Karpas-422 (cell line): Measurements from ENCODE around the gene DLD. TPM values are rescaled to one million over a fixed set of nuclear protein-coding genes. Genes with fewer than 3 reads are reported as not detected.
"Not testable (repeated sequence)": the region's sequence is repeated elsewhere in the genome, so short reads cannot be mapped to it uniquely, and the experiment has no call there.

Experiments used
- DNase-seq: peaks from one replicate; pipeline ENCODE4 v3.0.0-alpha.2; 2015
- H2AFZ ChIP-seq: fragments of 200-600 bp; sonication (generic); 2 replicates; pipeline ENCODE4 v1.6.1; 2014; ENCODE audit warnings: antibody characterized with exemption, low read length, mixed read lengths
- H3K27ac ChIP-seq: fragments of 200-600 bp; sonication (generic); 2 replicates; pipeline ENCODE4 v1.5.1; 2014; ENCODE audit warnings: mild to moderate bottlenecking, low read length, moderate library complexity
- H3K27me3 ChIP-seq: fragments of 200-600 bp; sonication (generic); 2 replicates; pipeline ENCODE4 v1.6.1; 2014; ENCODE audit warnings: low read length, mixed read lengths
- H3K36me3 ChIP-seq: fragments of 200-600 bp; sonication (generic); 2 replicates; pipeline ENCODE4 v1.6.1; 2014; ENCODE audit warnings: low read length, mixed read lengths; ENCODE audit not compliant: insufficient read depth
- H3K4me1 ChIP-seq: fragments of 200-600 bp; sonication (generic); 2 replicates; pipeline ENCODE4 v1.6.1; 2014; ENCODE audit warnings: mild to moderate bottlenecking, low read length, mixed read lengths
- H3K4me2 ChIP-seq: fragments of 200-600 bp; sonication (generic); 2 replicates; pipeline ENCODE4 v1.6.1; 2014; ENCODE audit warnings: low read length, low read depth, mild to moderate bottlenecking; ENCODE audit not compliant: poor library complexity, severe bottlenecking
- H3K4me3 ChIP-seq: fragments of 200-600 bp; sonication (generic); 2 replicates; pipeline ENCODE4 v1.5.1; 2014; ENCODE audit warnings: mild to moderate bottlenecking, antibody characterized with exemption, low read length, mixed read lengths
- H3K79me2 ChIP-seq: fragments of 200-600 bp; sonication (generic); 2 replicates; pipeline ENCODE4 v1.6.1; 2014; ENCODE audit warnings: mild to moderate bottlenecking, low read length, mixed read lengths
- H3K9ac ChIP-seq: fragments of 200-600 bp; sonication (generic); 2 replicates; pipeline ENCODE4 v1.6.0; 2014; ENCODE audit warnings: low read length
- H3K9me2 ChIP-seq: fragments of 200-600 bp; sonication (generic), shearing (Covaris generic); replicated peaks from 2 replicates; pipeline ENCODE4 v1.6.0; 2014; ENCODE audit warnings: mild to moderate bottlenecking, low read length, moderate library complexity; ENCODE audit not compliant: insufficient read depth
- H3K9me3 ChIP-seq: fragments of 300-700, 200-600 bp; sonication (generic); 2 replicates; pipeline ENCODE4 v1.6.1; 2014; ENCODE audit warnings: low read length, mixed read lengths
- H4K20me1 ChIP-seq: fragments of 200-600 bp; sonication (generic); 2 replicates; pipeline ENCODE4 v1.6.1; 2014; ENCODE audit warnings: mild to moderate bottlenecking, antibody characterized with exemption, low read length, low read depth; ENCODE audit not compliant: insufficient read depth
- total RNA-seq: library from RNA; depleted of rRNA; stranded (reverse); fragments of >200 nt; shearing (Covaris generic); gene quantifications from 2 replicates; pipeline ENCODE4 v1.2.3, GENCODE V29; 2014; ENCODE audit warnings: low replicate concordance

Gene DLD
- total RNA-seq, 1 experiment from 2014 or later, result 103 TPM

- Histone ChIP-seq H3K9me2 (no peaks in the 10 kb centered on the region), H3K4me3 (no peak overlapping the region), H3K9ac (no peak overlapping the region), H3K9me3 (no peaks in the 10 kb centered on the region), H4K20me1 (no peaks in the 10 kb centered on the region), H3K36me3 (peaks cover 84% of the 10 kb centered on the region), H3K27me3 (no peaks in the 10 kb centered on the region), H3K4me2 (no peak overlapping the region), H3K79me2 (peaks cover 66% of the 10 kb centered on the region), H3K4me1 (peaks cover 9% of the 10 kb centered on the region), H2AFZ (no peak overlapping the region), H3K27ac (no peak overlapping the region)
- no peak for DNase-seq
Measured at GRCh38 chr7:107914831-107915230, 23.8 kb downstream of the DLD start.

GRCh38 chr7:107915541-107915940 is 24.6 kb downstream of the DLD start:
- no peak overlapping the region for H3K27ac ChIP-seq
- no peak overlapping the region for H3K4me3 ChIP-seq
- peaks cover 84% of the 10 kb centered on the region for H3K36me3 ChIP-seq
- no peak overlapping the region for H3K4me2 ChIP-seq
- no peaks in the 10 kb centered on the region for H3K9me2 ChIP-seq
- H3K4me1 ChIP-seq, result peaks cover 9% of the 10 kb centered on the region
- peaks cover 67% of the 10 kb centered on the region for H3K79me2 ChIP-seq
- no peak overlapping the region for H3K9ac ChIP-seq
- H3K27me3 ChIP-seq, result no peaks in the 10 kb centered on the region
- no peak overlapping the region for H2AFZ ChIP-seq
- no peaks in the 10 kb centered on the region for H4K20me1 ChIP-seq
- no peaks in the 10 kb centered on the region for H3K9me3 ChIP-seq
- DNase-seq, result no peak

GRCh38 chr7:107917763-107918651 is 27.0 kb downstream of the DLD start:
- Histone ChIP-seq H3K9ac (no peak overlapping the region), H3K36me3 (peaks cover 74% of the 10 kb centered on the region), H3K9me3 (no peaks in the 10 kb centered on the region), H3K27ac (no peak overlapping the region), H3K4me2 (no peak overlapping the region), H3K79me2 (peaks cover 48% of the 10 kb centered on the region), H3K4me3 (no peak overlapping the region), H3K27me3 (no peaks in the 10 kb centered on the region), H3K9me2 (no peaks in the 10 kb centered on the region), H3K4me1 (peaks cover 11% of the 10 kb centered on the region), H4K20me1 (no peaks in the 10 kb centered on the region), H2AFZ (no peak overlapping the region)
- no peak for DNase-seq

- H3K79me2 ChIP-seq, result peaks cover 47% of the 10 kb centered on the region
- H2AFZ ChIP-seq, result no peak overlapping the region
- no peak overlapping the region for H3K27ac ChIP-seq
- peaks cover 77% of the 10 kb centered on the region for H3K36me3 ChIP-seq
- no peak overlapping the region for H3K4me3 ChIP-seq
- no peaks in the 10 kb centered on the region for H3K9me3 ChIP-seq
- H3K27me3 ChIP-seq, result no peaks in the 10 kb centered on the region
- no peaks in the 10 kb centered on the region for H3K9me2 ChIP-seq
- H4K20me1 ChIP-seq, result no peaks in the 10 kb centered on the region
- H3K4me1 ChIP-seq, result peaks cover 20% of the 10 kb centered on the region
- H3K9ac ChIP-seq, result no peak overlapping the region
- DNase-seq, result no peak
- H3K4me2 ChIP-seq, result no peak overlapping the region
Measured at GRCh38 chr7:107918948-107919347, 28.0 kb downstream of the DLD start.

GRCh38 chr7:107920048-107920772 is 29.2 kb downstream of the DLD start:
- Histone ChIP-seq H3K9me3 (no peaks in the 10 kb centered on the region), H3K36me3 (peaks cover 71% of the 10 kb centered on the region), H4K20me1 (no peaks in the 10 kb centered on the region), H3K27me3 (no peaks in the 10 kb centered on the region), H3K9me2 (no peaks in the 10 kb centered on the region), H3K79me2 (peaks cover 36% of the 10 kb centered on the region), H3K4me2 (no peak overlapping the region), H3K9ac (no peak overlapping the region), H3K4me3 (no peak overlapping the region), H3K4me1 (peaks cover 32% of the 10 kb centered on the region), H2AFZ (no peak overlapping the region), H3K27ac (no peak overlapping the region)
- no peak for DNase-seq

- H3K4me3 ChIP-seq, H3K9ac ChIP-seq, H3K9me3 ChIP-seq, H3K27ac ChIP-seq, DNase-seq, H3K27me3 ChIP-seq, H4K20me1 ChIP-seq, H3K4me2 ChIP-seq, H2AFZ ChIP-seq, H3K9me2 ChIP-seq: not testable (repeated sequence)
- Histone ChIP-seq H3K36me3 (peaks cover 71% of the 10 kb centered on the region), H3K79me2 (peaks cover 34% of the 10 kb centered on the region), H3K4me1 (peaks cover 32% of the 10 kb centered on the region)
Measured at GRCh38 chr7:107921826-107922225, 30.8 kb downstream of the DLD start.

GRCh38 chr7:107922886-107923285 is 31.9 kb downstream of the DLD start:
- no peaks in the 10 kb centered on the region for H4K20me1 ChIP-seq
- no peak overlapping the region for H2AFZ ChIP-seq
- H3K79me2 ChIP-seq, result peaks cover 34% of the 10 kb centered on the region
- peaks cover 28% of the 10 kb centered on the region for H3K4me1 ChIP-seq
- no peaks in the 10 kb centered on the region for H3K27me3 ChIP-seq
- no peak overlapping the region for H3K9ac ChIP-seq
- peaks cover 61% of the 10 kb centered on the region for H3K36me3 ChIP-seq
- no peak overlapping the region for H3K4me2 ChIP-seq
- no peaks in the 10 kb centered on the region for H3K9me3 ChIP-seq
- H3K4me3 ChIP-seq, result no peak overlapping the region
- H3K27ac ChIP-seq, result no peak overlapping the region
- no peaks in the 10 kb centered on the region for H3K9me2 ChIP-seq
- no peak for DNase-seq

- Histone ChIP-seq H3K4me3 (no peak overlapping the region), H3K36me3 (peaks cover 44% of the 10 kb centered on the region), H3K9ac (no peak overlapping the region), H3K27me3 (no peaks in the 10 kb centered on the region), H3K27ac (peak overlapping the region; percentile 53; the same call in 1 of the 2 replicates), H3K4me1 (peaks cover 23% of the 10 kb centered on the region), H4K20me1 (no peaks in the 10 kb centered on the region), H2AFZ (no peak overlapping the region), H3K4me2 (peak overlapping the region; percentile 44), H3K9me2 (no peaks in the 10 kb centered on the region), H3K9me3 (no peaks in the 10 kb centered on the region), H3K79me2 (peaks cover 23% of the 10 kb centered on the region)
- DNase-seq, result peak; percentile 68
Measured at GRCh38 chr7:107924841-107925504, 34.0 kb downstream of the DLD start.
